GM12875 (cell line): ENCODE data around the gene CYS1.

Experiments
- H3K4me3 ChIP-seq: one replicate; pipeline ENCODE4 v1.5.1; 2011; ENCODE audit warnings: low read depth, low read length, control low read depth
- CTCF ChIP-seq: IDR thresholded peaks from 2 replicates; pipeline ENCODE4 v1.5.1; 2011; ENCODE audit warnings: low read depth, mild to moderate bottlenecking, control low read depth, inconsistent platforms, low read length, moderate library complexity, borderline replicate concordance; ENCODE audit not compliant: insufficient read depth

Gene CYS1

GRCh38 chr2:10064932-10065772 lies 15.1 kb downstream of the CYS1 start:
- TF ChIP-seq CTCF = no peak
- no peak overlapping the region for H3K4me3 ChIP-seq

GRCh38 chr2:10063566-10063965 lies 16.6 kb downstream of the CYS1 start:
- TF ChIP-seq CTCF = no peak
- no peak overlapping the region for H3K4me3 ChIP-seq

GRCh38 chr2:10062931-10063365 lies 17.3 kb downstream of the CYS1 start:
- TF ChIP-seq CTCF = no peak
- H3K4me3 ChIP-seq = no peak overlapping the region

GRCh38 chr2:10061221-10061925 lies 18.8 kb downstream of the CYS1 start:
- TF ChIP-seq CTCF = no peak

GRCh38 chr2:10059552-10060335 lies 20.5 kb downstream of the CYS1 start:
- no peak overlapping the region for H3K4me3 ChIP-seq
- no peak for TF ChIP-seq CTCF

More at GRCh38 chr2:10061221-10061925, 18.8 kb downstream of the CYS1 start:
- H3K4me3 ChIP-seq = no peak overlapping the region

GRCh38 chr2:10059016-10059351 lies 21.2 kb downstream of the CYS1 start:
- TF ChIP-seq CTCF = no peak

More at GRCh38 chr2:10059016-10059351, 21.2 kb downstream of the CYS1 start:
- no peak overlapping the region for H3K4me3 ChIP-seq
